HL-60/S4 (cell line): ENCODE measurements around the gene AKAP6.

Source experiments
- in situ Hi-C: fragments of 300-500 bp; cut with MboI; formaldehyde crosslinking; loops from 2 replicates; pipeline ENCODE4 v1.14.3; 2022; ENCODE audit warnings: low sequenced_read_pairs

The AKAP6 gene

GRCh38 chr14:32330351-32331111, 1.4 kb downstream of the AKAP6 start:
- in situ Hi-C loops, result no loop called here

- in situ Hi-C loops, result no loop called here
Measured at GRCh38 chr14:32331206-32331605, 2.1 kb downstream of the AKAP6 start.

DNA sequence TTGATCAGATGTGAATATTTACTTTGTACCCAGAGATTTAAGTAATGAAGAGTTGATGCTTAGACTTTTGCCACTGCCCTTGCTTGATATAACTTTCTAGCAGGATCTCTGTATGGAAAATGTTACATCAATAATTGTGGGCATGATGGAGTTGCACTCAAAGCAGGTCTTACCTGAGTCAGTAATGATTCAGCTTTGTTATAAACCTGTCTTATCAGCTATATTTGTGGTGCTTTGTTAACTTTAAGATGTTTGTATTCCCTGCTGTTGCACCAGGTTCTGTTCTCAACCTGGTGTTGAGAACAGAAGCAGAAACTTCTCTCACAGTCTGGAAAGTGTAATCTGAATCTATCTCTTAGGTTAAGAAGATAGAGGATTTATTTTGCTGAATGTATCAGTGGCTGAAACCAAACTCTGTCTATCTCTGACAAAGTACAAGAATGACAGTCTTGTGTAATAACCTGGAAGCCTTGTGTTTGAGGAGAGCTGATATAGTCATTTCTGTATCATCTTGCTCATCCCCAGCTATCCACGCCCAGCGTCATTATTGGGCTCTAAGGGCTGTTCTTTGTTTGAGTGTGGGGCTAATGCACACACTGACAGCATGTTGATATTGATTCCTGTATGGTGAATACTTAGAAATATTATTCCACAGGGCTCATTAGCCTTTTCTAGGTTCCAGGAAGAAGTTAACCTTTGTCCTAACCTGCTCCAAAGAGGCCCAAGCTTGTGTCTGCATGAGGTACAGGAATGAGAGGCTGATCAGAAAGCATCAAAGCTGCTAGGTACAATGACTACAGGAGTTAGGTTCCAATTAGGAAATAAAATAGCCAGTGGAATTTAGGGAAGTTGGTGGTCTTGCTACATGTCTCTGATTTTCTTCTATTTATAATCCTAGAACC, 3.6 kb downstream of the AKAP6 start:
- in situ Hi-C loops, result no loop called here

- in situ Hi-C loops, result no loop called here
Measured at GRCh38 chr14:32336702-32337101, 7.6 kb downstream of the AKAP6 start.

- in situ Hi-C loops, result no loop called here
Measured at GRCh38 chr14:32337759-32338158, 8.7 kb downstream of the AKAP6 start.

GRCh38 chr14:32339188-32339587, 10.1 kb downstream of the AKAP6 start:
- in situ Hi-C loops, result no loop called here

DNA sequence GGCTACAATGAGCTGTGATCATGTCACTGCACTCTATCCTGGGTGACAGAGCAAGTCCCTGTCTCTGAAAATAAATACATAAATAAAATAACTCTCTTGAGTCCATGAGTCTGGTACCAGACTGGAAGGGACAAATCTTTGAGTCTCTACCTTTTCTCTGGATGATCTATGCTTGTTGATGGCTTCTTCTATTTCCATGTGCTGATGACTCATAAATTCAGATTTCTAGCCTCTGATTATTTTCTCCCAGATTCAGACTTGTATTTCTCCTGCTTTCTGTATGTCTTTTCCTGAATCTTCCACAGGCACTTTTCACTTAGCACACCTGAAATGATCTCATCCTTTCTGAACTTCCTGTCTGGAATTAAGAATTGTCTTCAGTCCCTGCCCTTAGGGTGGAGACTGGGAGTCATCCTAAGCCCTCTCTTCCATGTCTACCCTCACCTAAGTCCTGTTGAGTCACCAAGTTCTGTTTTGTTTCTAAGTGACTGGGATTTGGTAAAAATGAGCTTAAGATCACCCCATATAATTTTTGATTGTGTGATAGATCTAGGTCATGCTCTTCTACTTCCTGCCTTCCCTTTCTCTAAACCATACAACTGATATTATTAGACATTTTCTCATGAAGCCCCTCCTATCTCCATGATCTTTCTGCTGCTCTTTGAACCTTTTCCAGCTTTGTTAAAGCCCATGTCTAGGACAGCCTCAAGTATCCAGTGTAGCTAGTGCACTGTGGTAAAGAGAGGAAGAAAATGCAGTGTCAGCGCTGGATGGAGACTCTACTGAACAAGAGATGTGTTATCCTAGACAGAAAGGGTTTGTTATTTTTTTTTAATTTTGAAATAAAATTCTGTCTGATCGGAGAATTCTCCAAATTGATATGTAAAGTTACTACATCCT, 13.1 kb downstream of the AKAP6 start:
- in situ Hi-C loops, result no loop called here

DNA sequence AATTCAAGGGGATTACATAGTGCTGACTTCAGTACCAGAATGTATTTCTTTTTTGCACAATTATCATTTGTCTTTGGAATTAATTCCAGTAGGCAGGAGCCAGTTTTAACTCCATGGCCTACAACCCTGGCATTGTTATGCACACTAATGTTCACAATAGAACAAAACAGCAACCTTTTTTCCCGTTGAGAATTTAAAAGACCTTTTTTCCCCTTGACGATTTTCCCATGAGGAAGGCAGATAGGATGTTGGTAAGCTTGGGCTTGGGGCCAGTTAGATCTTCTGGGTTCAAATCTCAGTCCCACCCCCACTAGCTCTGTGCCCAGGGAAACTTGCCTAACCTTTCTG, 13.7 kb downstream of the AKAP6 start:
- in situ Hi-C loops, result no loop called here

- in situ Hi-C loops, result no loop called here
Measured at GRCh38 chr14:32343926-32344430, 14.9 kb downstream of the AKAP6 start.

DNA sequence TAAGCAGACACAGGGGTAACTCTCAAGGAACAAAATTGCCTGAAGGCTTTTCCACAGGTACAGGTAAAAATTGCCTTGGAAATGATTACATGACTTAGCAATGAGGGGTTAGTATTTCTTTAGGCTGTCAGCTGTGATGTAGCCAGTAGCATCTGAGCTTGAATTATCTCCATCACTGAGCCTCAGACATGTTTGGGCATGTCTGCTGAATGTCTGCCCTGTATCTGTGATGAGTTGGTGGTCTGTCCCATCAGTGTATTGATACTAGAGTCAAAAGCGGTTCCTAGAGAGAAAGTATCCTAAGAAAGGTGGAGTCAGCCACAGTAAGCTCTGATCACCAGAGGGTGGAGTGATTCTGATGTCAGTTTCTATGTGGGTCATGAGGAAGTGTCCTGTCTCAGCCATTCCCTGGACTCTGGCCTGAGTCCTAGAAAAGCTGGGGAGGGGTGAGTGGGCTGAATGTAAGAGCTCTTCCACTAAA, 16.3 kb downstream of the AKAP6 start:
- in situ Hi-C loops, result no loop called here

- in situ Hi-C loops, result no loop called here
Measured at GRCh38 chr14:32349322-32349721, 20.2 kb downstream of the AKAP6 start.

DNA sequence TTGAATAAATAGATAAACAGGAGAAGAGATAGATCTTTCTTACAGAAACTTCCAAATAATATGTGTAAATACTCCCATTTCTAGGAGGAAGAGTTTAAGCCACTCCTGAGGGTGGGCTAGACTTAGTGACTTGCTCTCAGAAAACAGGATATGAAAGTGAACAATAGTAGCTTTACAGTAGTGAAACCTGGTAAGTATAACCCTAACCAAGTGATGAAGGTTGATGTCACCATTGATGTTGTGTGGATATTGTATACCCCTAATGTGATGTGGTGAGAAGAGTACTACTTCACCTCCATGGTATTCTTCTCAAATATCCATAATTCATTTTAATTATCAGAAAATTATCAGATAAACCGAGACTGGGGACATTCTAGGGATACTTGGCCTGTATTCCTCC, 20.9 kb downstream of the AKAP6 start:
- in situ Hi-C loops, result no loop called here

DNA sequence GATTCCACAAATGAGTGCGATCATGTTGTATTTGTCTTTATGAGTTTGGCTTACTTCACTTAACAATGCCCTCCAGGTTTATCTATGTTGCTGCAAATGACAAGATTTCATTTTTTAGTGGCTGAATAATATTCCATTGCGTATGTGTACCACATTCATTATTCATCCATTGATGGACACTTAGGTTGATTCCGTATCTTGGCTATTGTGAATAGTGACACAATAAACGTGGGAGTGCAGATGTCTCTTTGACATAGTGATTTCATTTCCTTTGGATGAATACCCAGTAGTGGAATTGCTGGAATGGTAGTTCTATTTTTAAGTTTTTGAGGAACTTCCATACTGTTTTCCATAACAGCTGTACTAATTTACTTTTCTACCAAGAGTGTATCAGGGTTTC, 23.5 kb downstream of the AKAP6 start:
- in situ Hi-C loops, result no loop called here

- in situ Hi-C loops, result no loop called here
Measured at GRCh38 chr14:32354716-32355115, 25.6 kb downstream of the AKAP6 start.

DNA sequence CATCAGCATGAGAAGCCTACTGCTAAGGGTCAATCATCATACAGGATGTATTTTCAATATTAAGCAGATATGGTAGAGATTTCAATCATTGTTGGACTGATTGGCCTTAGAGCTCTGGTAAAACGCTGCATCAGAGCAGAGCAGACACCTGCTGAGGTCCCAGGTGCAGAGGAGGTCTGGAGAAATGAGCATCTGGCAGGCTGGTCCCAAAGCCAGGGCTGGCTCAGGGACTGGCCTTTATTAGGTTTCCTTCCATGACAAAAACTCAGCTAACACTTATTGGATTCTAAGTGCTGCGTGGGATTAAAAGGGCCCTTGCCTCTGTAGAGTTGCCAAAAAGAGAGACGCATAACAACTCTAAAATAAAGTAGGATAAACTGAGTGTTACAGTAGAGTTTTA, 29.7 kb downstream of the AKAP6 start:
- in situ Hi-C loops, result no loop called here

DNA sequence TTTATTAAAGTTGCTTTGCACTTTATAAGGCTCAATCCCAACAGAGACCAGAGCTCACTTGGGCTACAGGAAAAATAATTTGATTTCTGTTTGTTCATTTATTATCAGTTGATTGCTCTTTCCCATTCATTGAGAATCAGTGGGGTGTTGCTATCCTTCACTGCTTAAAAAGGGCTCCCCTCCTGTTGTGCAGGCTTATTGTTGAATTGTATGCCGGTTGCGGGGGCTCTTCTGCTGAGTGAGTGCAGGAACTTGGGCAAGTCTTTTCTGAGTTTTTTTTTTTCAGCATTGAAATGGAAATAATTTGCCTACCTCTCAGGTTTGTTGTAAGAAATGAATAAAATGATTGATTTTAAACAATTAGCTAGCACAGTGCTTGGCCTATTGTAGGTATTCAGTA, 32.6 kb downstream of the AKAP6 start:
- in situ Hi-C loops, result no loop called here

- in situ Hi-C loops, result no loop called here
Measured at GRCh38 chr14:32363761-32364160, 34.7 kb downstream of the AKAP6 start.

- in situ Hi-C loops, result no loop called here
Measured at GRCh38 chr14:32364941-32365340, 35.8 kb downstream of the AKAP6 start.

- in situ Hi-C loops, result no loop called here
Measured at GRCh38 chr14:32366256-32366879, 37.3 kb downstream of the AKAP6 start.

DNA sequence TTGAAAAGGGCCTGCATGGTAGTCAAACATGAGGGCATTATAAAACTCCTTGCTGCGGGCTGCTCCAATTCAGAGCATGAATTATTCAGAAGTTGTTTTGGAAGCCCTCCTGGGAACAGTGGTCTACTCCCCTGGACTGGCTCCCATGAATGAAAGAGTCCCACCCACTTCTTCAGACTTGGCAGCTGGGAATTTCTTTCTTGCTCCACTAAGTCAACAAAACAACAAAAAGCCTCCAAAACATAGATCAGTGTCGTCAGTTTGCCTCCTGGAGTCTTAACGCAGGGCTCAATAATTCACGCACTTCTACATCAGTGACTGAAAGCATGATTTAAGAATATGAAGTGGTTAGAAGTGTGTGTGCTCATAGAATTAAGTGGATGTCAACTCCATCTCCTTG, 37.9 kb downstream of the AKAP6 start:
- in situ Hi-C loops, result no loop called here
